Neutrophil (primary cell): ENCODE results near the gene MLLT6.

Experiments
- H3K27ac ChIP-seq: fragments of 200-600 bp; sonication (generic); 2 replicates; pipeline ENCODE4 v1.5.1; 2016; ENCODE audit warnings: mild to moderate bottlenecking, moderate library complexity
- H3K27me3 ChIP-seq: fragments of 200-600 bp; sonication (generic); 2 replicates; pipeline ENCODE4 v1.6.0; 2016; ENCODE audit warnings: mild to moderate bottlenecking
- H3K36me3 ChIP-seq: fragments of 200-600 bp; sonication (generic); 2 replicates; pipeline ENCODE4 v1.5.1; 2017
- H3K4me1 ChIP-seq, 2 experiments: fragments of 200-600 bp in 1 of 2; sonication (generic) in 1 of 2; 1 replicate in 1 of 2; 2 replicates in 1 of 2; pipeline versions ENCODE4 v1.5.1 to v1.6.1; 2013 to 2016; ENCODE audit warnings: low read depth in 1 of 2, low read length in 1 of 2, mild to moderate bottlenecking in 1 of 2, moderate library complexity in 1 of 2; ENCODE audit not compliant: control insufficient read depth in 1 of 2, insufficient read depth in 1 of 2
- H3K4me3 ChIP-seq, 2 experiments: fragments of 200-600 bp in 1 of 2; sonication (generic) in 1 of 2; 1 replicate in 1 of 2; 2 replicates in 1 of 2; pipeline ENCODE4 v1.5.1; 2013 to 2016; ENCODE audit warnings: low read depth in 1 of 2, low read length in 1 of 2, mild to moderate bottlenecking in 1 of 2, moderate library complexity in 1 of 2
- H3K9me3 ChIP-seq: fragments of 200-600 bp; sonication (generic); 2 replicates; pipeline ENCODE4 v1.5.1; 2016
- CTCF ChIP-seq: fragments of 200-600 bp; sonication (generic); IDR thresholded peaks from 2 replicates; pipeline ENCODE4 v1.5.1; 2016; ENCODE audit warnings: antibody characterized with exemption

Gene MLLT6

GRCh38 chr17:38748149-38748891, 43.2 kb downstream of the MLLT6 start, which contains the start of gene PCGF2:
Gene PCGF2 (minus strand): TSS chr17:38748336. CDS start chr17:38740402, 7,934 bp downstream.
- H3K4me3 ChIP-seq = peak within 1 kb of the TSS; percentile 41 to 64
- H3K36me3 ChIP-seq = peaks cover 1% of the 10 kb centered on the region
- H3K27ac ChIP-seq = no peak within 1 kb of the TSS
- TF ChIP-seq CTCF = no peak
- peaks cover 86% of the 10 kb centered on the region for H3K27me3 ChIP-seq
- H3K4me1 ChIP-seq = peaks cover 50 to 61% of the 10 kb centered on the region in 2 experiments
- no peaks in the 10 kb centered on the region for H3K9me3 ChIP-seq

- Histone ChIP-seq H3K4me1 (peaks cover 56 to 66% of the 10 kb centered on the region in 2 experiments), H3K9me3 (no peaks in the 10 kb centered on the region), H3K36me3 (peaks cover 7% of the 10 kb centered on the region), H3K27ac (no peak overlapping the region), H3K4me3 (peak overlapping the region; percentile 41 to 64), H3K27me3 (peaks cover 81% of the 10 kb centered on the region)
- TF ChIP-seq CTCF = no peak
Measured at GRCh38 chr17:38748892-38749222, 43.8 kb downstream of the MLLT6 start.

GRCh38 chr17:38749223-38750043, 44.4 kb downstream of the MLLT6 start:
- no peak for TF ChIP-seq CTCF
- peaks cover 11% of the 10 kb centered on the region for H3K36me3 ChIP-seq
- no peaks in the 10 kb centered on the region for H3K9me3 ChIP-seq
- H3K27ac ChIP-seq = peak overlapping the region; percentile 15
- H3K4me1 ChIP-seq = peaks cover 60 to 70% of the 10 kb centered on the region in 2 experiments
- H3K27me3 ChIP-seq = peaks cover 75% of the 10 kb centered on the region
- H3K4me3 ChIP-seq = peak overlapping the region; percentile 41 to 64

GRCh38 chr17:38750044-38750311, 44.9 kb downstream of the MLLT6 start:
- H3K27ac ChIP-seq = no peak overlapping the region
- no peaks in the 10 kb centered on the region for H3K9me3 ChIP-seq
- no peak for TF ChIP-seq CTCF
- peaks cover 17% of the 10 kb centered on the region for H3K36me3 ChIP-seq
- H3K4me1 ChIP-seq = peaks cover 64 to 70% of the 10 kb centered on the region in 2 experiments
- peaks cover 70% of the 10 kb centered on the region for H3K27me3 ChIP-seq
- H3K4me3 ChIP-seq = peak overlapping the region; percentile 41 to 64

- Histone ChIP-seq H3K36me3 (peaks cover 20% of the 10 kb centered on the region), H3K9me3 (no peaks in the 10 kb centered on the region), H3K4me1 (peaks cover 64 to 70% of the 10 kb centered on the region in 2 experiments), H3K4me3 (peak overlapping the region; percentile 41 to 64), H3K27me3 (peaks cover 65% of the 10 kb centered on the region), H3K27ac (no peak overlapping the region)
- TF ChIP-seq CTCF = no peak
Measured at GRCh38 chr17:38750312-38751121, 45.4 kb downstream of the MLLT6 start.
